B cell (primary cell): ENCODE data around the gene LAGE3. TPM values are rescaled to one million over a fixed set of nuclear protein-coding genes. Genes with fewer than 3 reads are reported as not detected.

Experiments used
- ATAC-seq: fragments of 200-7000 bp; cut with Tn5 transposase; one replicate; pipeline ENCODE4 v1.10.0; 2021; ENCODE audit warnings: low read depth, mild to moderate bottlenecking, moderate number of reproducible peaks, moderate library complexity
- CTCF ChIA-PET: fragments of 350-600 bp; sonication (Branson Sonifier 250); formaldehyde crosslinking; loops from one replicate; lab custom pipeline; 2021; ENCODE audit warnings: antibody characterized with exemption, inconsistent platforms; lab: Charles Lee
- POLR2A ChIA-PET: fragments of 350-600 bp; sonication (Branson Sonifier 250); formaldehyde crosslinking; loops from one replicate; lab custom pipeline; 2021; ENCODE audit warnings: antibody characterized with exemption; lab: Charles Lee
- DNase-seq: peaks from one replicate; pipeline ENCODE4 v3.0.0; 2013
- H2AFZ ChIP-seq: 2 replicates; pipeline ENCODE4 v1.6.1; 2012; ENCODE audit warnings: mild to moderate bottlenecking, low read depth, low read length; ENCODE audit not compliant: insufficient read depth, poor library complexity, severe bottlenecking
- H3K27ac ChIP-seq, 2 donors: 1 replicate in 1 of 2; 2 replicates in 1 of 2; pipeline ENCODE4 v1.5.1; 2012 to 2013; ENCODE audit warnings: low read length in 2 of 2, mild to moderate bottlenecking in 2 of 2, moderate library complexity in 1 of 2
- H3K27me3 ChIP-seq, 4 experiments: fragments of 200-600 bp in 1 of 4; sonication (generic) in 1 of 4; replicated peaks in 1 of 4; 1 replicate in 2 of 4; 2 replicates in 2 of 4; pipeline versions ENCODE4 v1.6.1 to v1.7.0; 2013 to 2016; ENCODE audit warnings: low read length in 3 of 4, mild to moderate bottlenecking in 2 of 4, mixed read lengths in 1 of 4, moderate library complexity in 1 of 4; ENCODE audit not compliant: insufficient read depth in 4 of 4, control insufficient read depth in 3 of 4; ENCODE audit errors: control extremely low read depth in 1 of 4
- H3K36me3 ChIP-seq, 2 experiments: replicated peaks in 1 of 2; 1 replicate in 1 of 2; 2 replicates in 1 of 2; pipeline versions ENCODE4 v1.6.1 to v1.7.1; 2013; ENCODE audit warnings: low read length in 1 of 2; ENCODE audit not compliant: insufficient read depth in 2 of 2, control insufficient read depth in 1 of 2; ENCODE audit errors: control extremely low read depth in 1 of 2, extremely low read depth in 1 of 2
- H3K4me1 ChIP-seq, 2 donors: fragments of 200-600 bp in 1 of 2; sonication (generic) in 1 of 2; 1 replicate in 1 of 2; 2 replicates in 1 of 2; pipeline versions ENCODE4 v1.5.1 to v1.6.1; 2013 to 2017; ENCODE audit warnings: low read length in 2 of 2; ENCODE audit not compliant: control insufficient read depth in 2 of 2, insufficient read depth in 2 of 2
- H3K4me2 ChIP-seq: replicated peaks from 2 replicates; pipeline ENCODE3; 2012; ENCODE audit warnings: mild to moderate bottlenecking, low read depth, low read length; ENCODE audit not compliant: poor library complexity, severe bottlenecking
- H3K4me3 ChIP-seq, 5 experiments: fragments of 200-600 bp in 1 of 5; sonication (generic) in 1 of 5; 1 replicate in 3 of 5; 2 replicates in 2 of 5; pipeline versions ENCODE4 v1.5.1 to v1.7.0; 2011 to 2016; ENCODE audit warnings: low read length in 4 of 5, mild to moderate bottlenecking in 4 of 5, low read depth in 2 of 5, control low read depth in 1 of 5, moderate library complexity in 1 of 5; ENCODE audit not compliant: insufficient read depth in 1 of 5; ENCODE audit errors: control extremely low read depth in 1 of 5, extremely low read depth in 1 of 5
- H3K79me2 ChIP-seq: fragments of 200-600 bp; sonication (generic); one replicate; pipeline ENCODE4 v1.6.0; 2016; ENCODE audit warnings: low read length; ENCODE audit not compliant: control insufficient read depth, insufficient read depth
- H3K9ac ChIP-seq: fragments of 200-600 bp; sonication (generic); 2 replicates; pipeline ENCODE4 v1.6.1; 2017; ENCODE audit warnings: mild to moderate bottlenecking, low read length, moderate library complexity
- H3K9me3 ChIP-seq, 3 donors: one replicate each; pipeline versions ENCODE4 v1.6.1 to v1.7.1; 2013; ENCODE audit warnings: low read length in 2 of 3; ENCODE audit not compliant: control insufficient read depth in 2 of 3, insufficient read depth in 1 of 3; ENCODE audit errors: control extremely low read depth in 1 of 3
- H4K20me1 ChIP-seq: 2 replicates; pipeline ENCODE4 v1.6.0; 2012; ENCODE audit warnings: mild to moderate bottlenecking, low read length; ENCODE audit not compliant: insufficient read depth, control insufficient read depth, poor library complexity, severe bottlenecking
- H3K27ac Mint-ChIP-seq: one replicate; pipeline ENCODE4 v1.8.0; 2021; ENCODE audit warnings: mixed read lengths
- H3K27me3 Mint-ChIP-seq: one replicate; pipeline ENCODE4 v1.8.0; 2021; ENCODE audit warnings: mixed read lengths
- H3K4me1 Mint-ChIP-seq: one replicate; pipeline ENCODE4 v1.8.0; 2021; ENCODE audit warnings: mixed read lengths
- H3K4me3 Mint-ChIP-seq: one replicate; pipeline ENCODE4 v1.8.0; 2021; ENCODE audit warnings: mixed read lengths
- H3K9me3 Mint-ChIP-seq: one replicate; pipeline ENCODE4 v1.8.0; 2022; ENCODE audit warnings: mixed read lengths; ENCODE audit not compliant: insufficient read depth
- CTCF ChIP-seq: fragments of 200-600 bp; IDR thresholded peaks from one replicate; pipeline ENCODE4 v1.8.0; 2022; ENCODE audit warnings: antibody characterized with exemption, mild to moderate bottlenecking
- EZH2 ChIP-seq: IDR thresholded peaks from 2 replicates; pipeline ENCODE4 v1.6.1; 2012; ENCODE audit warnings: borderline replicate concordance, low read depth, mild to moderate bottlenecking, moderate library complexity, low read length; ENCODE audit not compliant: insufficient read depth, poor library complexity, severe bottlenecking
- WGBS: methylation state at CpG from one replicate; pipeline ENCODE4 v1.1.5; 2013; ENCODE audit warnings: missing lambda C conversion rate; ENCODE audit not compliant: insufficient coverage; 5-methylcytosine and 5-hydroxymethylcytosine counted together
- intact Hi-C: fragments of 100-400 bp; cut with micrococcal nuclease; formaldehyde crosslinking; loops from one replicate; pipeline ENCODE4 v1.10.0; 2022
- polyA plus RNA-seq: library from polyadenylated mRNA; depleted of rRNA; stranded (reverse); fragments of >200 nt; gene quantifications from 2 replicates; pipeline ENCODE4 v1.2.3, GENCODE V29; 2012
- total RNA-seq, 2 donors: library from RNA; stranded (reverse); fragments of 120-200 nt in 1 of 2; gene quantifications; 1 replicate in 1 of 2; 2 replicates in 1 of 2; pipeline versions ENCODE4 v1.2.3 to v1.2.4, GENCODE V29; 2013 to 2022

The LAGE3 gene
- total and polyA plus RNA-seq, 2 donors (not counting 1 experiment from before 2014, with no cell fraction given), result 17.0 to 19.9 TPM

GRCh38 chrX:154525606-154526490 is 46.8 kb upstream of the LAGE3 start:
- H3K9ac ChIP-seq, result no peak overlapping the region
- H3K9me3 ChIP-seq, result no peaks in the 10 kb centered on the region
- no peak overlapping the region for H3K4me3 ChIP-seq
- H3K36me3 ChIP-seq, result no peaks in the 10 kb centered on the region
- intact Hi-C loops, result no loop called here
- peak overlapping the region; percentile 10 for H3K27ac Mint-ChIP-seq
- ATAC-seq, result no peak
- no peaks in the 10 kb centered on the region for H3K9me3 Mint-ChIP-seq
- no peaks in the 10 kb centered on the region for H3K27me3 ChIP-seq
- no peak for DNase-seq
- H3K4me2 ChIP-seq, result no peak overlapping the region
- POLR2A ChIA-PET, result interaction anchor here (0.8 kb wide), 1 partner anchor 60 kb away, joined by 6 read pairs; no protein-coding TSS in a partner anchor
- CTCF ChIA-PET, result interaction anchor here (1.0 to 1.8 kb wide), 4 partner anchors 28 to 153 kb away, joined by 3 to 7 read pairs (median 6); partner anchors contain the start of genes FLNA and RPL10
- H2AFZ ChIP-seq, result no peak overlapping the region
- H3K4me3 Mint-ChIP-seq, result no peak overlapping the region
- H3K27me3 Mint-ChIP-seq, result no peaks in the 10 kb centered on the region
- H3K4me1 Mint-ChIP-seq, result peaks cover 11% of the 10 kb centered on the region
- TF ChIP-seq EZH2 (no peak), CTCF (no peak)
- H4K20me1 ChIP-seq, result no peaks in the 10 kb centered on the region
- 100% methylated on average over 4 of the region's 14 CpGs for whole genome bisulfite sequencing
- H3K79me2 ChIP-seq, result no peaks in the 10 kb centered on the region
- peaks cover 8 to 13% of the 10 kb centered on the region in 2 donors for H3K4me1 ChIP-seq
- H3K27ac ChIP-seq, result no peak overlapping the region

GRCh38 chrX:154519389-154519788 is 40.3 kb upstream of the LAGE3 start:
- H3K27ac ChIP-seq, result no peak overlapping the region
- no peak overlapping the region for H3K9ac ChIP-seq
- no peaks in the 10 kb centered on the region for H3K79me2 ChIP-seq
- H3K4me1 ChIP-seq, result peaks cover 4 to 16% of the 10 kb centered on the region in 2 donors
- CTCF ChIA-PET, result no interaction called here
- H2AFZ ChIP-seq, result no peak overlapping the region
- Mint-ChIP-seq H3K4me3 (no peak overlapping the region), H3K9me3 (no peaks in the 10 kb centered on the region), H3K27me3 (no peaks in the 10 kb centered on the region), H3K4me1 (peaks cover 12% of the 10 kb centered on the region), H3K27ac (no peak overlapping the region)
- no peaks in the 10 kb centered on the region for H4K20me1 ChIP-seq
- H3K4me2 ChIP-seq, result no peak overlapping the region
- H3K27me3 ChIP-seq, result no peaks in the 10 kb centered on the region
- no peaks in the 10 kb centered on the region for H3K36me3 ChIP-seq
- 100% methylated on average over 3 of the region's 8 CpGs for WGBS
- no peak for DNase-seq
- POLR2A ChIA-PET, result interaction anchor here (1.5 kb wide), 1 partner anchor 8 kb away, joined by 6 read pairs; no protein-coding TSS in a partner anchor
- TF ChIP-seq EZH2 (no peak), CTCF (no peak)
- H3K4me3 ChIP-seq, result no peak overlapping the region
- no peak for ATAC-seq
- intact Hi-C loops, result loop anchor here (5.0 kb wide), 3 partner anchors 62 to 147 kb away; partner anchors contain the start of genes FLNA, PLXNA3 and RPL10
- no peaks in the 10 kb centered on the region for H3K9me3 ChIP-seq
